NT2/D1 (cell line): ENCODE results near the gene TRIL.

Experiments
- SUZ12 ChIP-seq: IDR thresholded peaks from 2 replicates; pipeline ENCODE4 v1.6.1; 2011; ENCODE audit not compliant: insufficient read length, insufficient read depth; ENCODE audit errors: extremely low read depth
- YY1 ChIP-seq: IDR thresholded peaks from 2 replicates; pipeline ENCODE4 v1.6.1; 2011; ENCODE audit not compliant: insufficient read length, insufficient read depth
- ZNF274 ChIP-seq: IDR thresholded peaks from 2 replicates; pipeline ENCODE4 v1.6.1; 2011; ENCODE audit warnings: mild to moderate bottlenecking, low read depth, low read length

GRCh38 chr7:28976022-28976421, 17.9 kb upstream of the TRIL start:
- TF ChIP-seq ZNF274 (no peak), SUZ12 (no peak), YY1 (no peak)
